WI38 (cell line): ENCODE measurements around the gene SLC29A1.

Experiments used
- H3K4me3 ChIP-seq: 2 replicates; pipeline ENCODE4 v1.5.1; 2011; ENCODE audit warnings: low read depth, mild to moderate bottlenecking, control low read depth, low read length
- CTCF ChIP-seq: IDR thresholded peaks from 2 replicates; pipeline ENCODE4 v1.5.1; 2012; ENCODE audit warnings: low read depth, mild to moderate bottlenecking, control low read depth, low read length

Gene SLC29A1

GRCh38 chr6:44235891-44236516 is 12.6 kb downstream of the SLC29A1 start:
- H3K4me3 ChIP-seq = no peak overlapping the region
- no peak for TF ChIP-seq CTCF

- peak overlapping the region; percentile 62 for H3K4me3 ChIP-seq
- no peak for TF ChIP-seq CTCF
Observed at GRCh38 chr6:44237021-44237812, 13.8 kb downstream of the SLC29A1 start.

- peak; percentile 89 for TF ChIP-seq CTCF
- H3K4me3 ChIP-seq = peak overlapping the region; percentile 62
Observed at GRCh38 chr6:44237813-44238433, 14.5 kb downstream of the SLC29A1 start.

GRCh38 chr6:44238687-44239350 is 15.4 kb downstream of the SLC29A1 start:
- no peak for TF ChIP-seq CTCF
- no peak overlapping the region for H3K4me3 ChIP-seq

DNA sequence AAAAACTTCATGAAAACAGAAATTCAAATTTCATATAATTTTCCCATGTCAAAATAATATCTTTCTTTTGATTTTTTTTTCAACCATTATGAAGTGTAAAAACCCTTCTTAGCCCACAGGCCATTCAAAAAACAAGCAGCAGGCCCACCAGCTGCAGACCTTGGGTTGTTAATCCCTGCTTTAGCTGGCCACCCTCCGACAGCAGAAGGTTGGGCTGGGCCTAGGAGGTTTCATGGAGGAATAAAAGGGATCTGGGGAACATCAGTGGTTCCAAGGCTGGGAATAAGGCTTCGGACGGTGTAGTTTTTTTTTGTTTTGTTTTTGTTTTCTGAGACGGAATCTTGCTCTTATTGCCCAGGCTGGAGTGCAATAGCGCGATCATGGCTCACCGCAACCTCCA is 19.9 kb downstream of the SLC29A1 start:
- H3K4me3 ChIP-seq = no peak overlapping the region
- TF ChIP-seq CTCF = no peak

- H3K4me3 ChIP-seq = no peak overlapping the region; the same call in 1 of the 2 replicates
Observed at GRCh38 chr6:44245391-44245911, 22.1 kb downstream of the SLC29A1 start.

More at GRCh38 chr6:44245391-44245911, 22.1 kb downstream of the SLC29A1 start:
- TF ChIP-seq CTCF = no peak
